IMR-90 (cell line): ENCODE data around the gene STARD8.
"Not testable (repeated sequence)": the region's sequence is repeated elsewhere in the genome, so short reads cannot be mapped to it uniquely, and the experiment has no call there.

ENCODE experiments used
- MAZ ChIP-seq: IDR thresholded peaks from 2 replicates; pipeline ENCODE4 v1.6.1; 2012; ENCODE audit warnings: low read depth, mild to moderate bottlenecking, low read length, improper control_type of control experiment, moderate library complexity, borderline replicate concordance
- POLR2A ChIP-seq: IDR thresholded peaks from 2 replicates; pipeline ENCODE4 v1.6.1; 2012; ENCODE audit warnings: mild to moderate bottlenecking, low read depth, low read length
- RAD21 ChIP-seq: IDR thresholded peaks from 2 replicates; pipeline ENCODE4 v1.6.1; 2012; ENCODE audit warnings: low read length, improper control_type of control experiment
- RFX5 ChIP-seq: IDR thresholded peaks from 2 replicates; pipeline ENCODE4 v1.8.0; 2012; ENCODE audit warnings: low read depth, mild to moderate bottlenecking, low read length, moderate library complexity
- SMC3 ChIP-seq: fragments of 150-350 bp; IDR thresholded peaks from 2 replicates; pipeline ENCODE4 v1.6.1; 2016; ENCODE audit warnings: low read depth, mild to moderate bottlenecking, antibody characterized with exemption, low read length, moderate library complexity
- TF ChIP-seq, protein P1 (sequence below): conservative IDR thresholded peaks from 2 replicates; pipeline ENCODE4 v1.5.1; 2012; ENCODE audit warnings: mild to moderate bottlenecking, low read depth, low read length, improper control_type of control experiment

DNA sequence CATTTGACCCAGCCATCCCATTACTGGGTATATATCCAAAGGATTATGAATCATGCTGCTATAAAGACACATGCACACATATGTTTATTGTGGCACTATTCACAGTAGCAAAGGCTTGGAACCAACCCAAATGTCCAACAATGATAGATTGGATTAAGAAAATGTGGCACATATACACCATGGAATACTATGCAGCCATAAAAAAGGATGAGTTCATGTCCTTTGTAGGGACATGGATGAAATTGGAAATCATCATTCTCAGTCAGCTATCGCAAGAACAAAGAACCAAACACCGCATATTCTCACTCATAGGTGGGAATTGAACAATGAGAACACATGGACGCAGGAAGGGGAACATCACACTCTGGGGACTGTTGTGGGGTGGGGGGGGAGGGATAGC, 94.4 kb downstream of the STARD8 start:
- TF ChIP-seq MAZ, POLR2A, RAD21, SMC3, RFX5: not testable (repeated sequence)
- TF ChIP-seq, protein P1, sequence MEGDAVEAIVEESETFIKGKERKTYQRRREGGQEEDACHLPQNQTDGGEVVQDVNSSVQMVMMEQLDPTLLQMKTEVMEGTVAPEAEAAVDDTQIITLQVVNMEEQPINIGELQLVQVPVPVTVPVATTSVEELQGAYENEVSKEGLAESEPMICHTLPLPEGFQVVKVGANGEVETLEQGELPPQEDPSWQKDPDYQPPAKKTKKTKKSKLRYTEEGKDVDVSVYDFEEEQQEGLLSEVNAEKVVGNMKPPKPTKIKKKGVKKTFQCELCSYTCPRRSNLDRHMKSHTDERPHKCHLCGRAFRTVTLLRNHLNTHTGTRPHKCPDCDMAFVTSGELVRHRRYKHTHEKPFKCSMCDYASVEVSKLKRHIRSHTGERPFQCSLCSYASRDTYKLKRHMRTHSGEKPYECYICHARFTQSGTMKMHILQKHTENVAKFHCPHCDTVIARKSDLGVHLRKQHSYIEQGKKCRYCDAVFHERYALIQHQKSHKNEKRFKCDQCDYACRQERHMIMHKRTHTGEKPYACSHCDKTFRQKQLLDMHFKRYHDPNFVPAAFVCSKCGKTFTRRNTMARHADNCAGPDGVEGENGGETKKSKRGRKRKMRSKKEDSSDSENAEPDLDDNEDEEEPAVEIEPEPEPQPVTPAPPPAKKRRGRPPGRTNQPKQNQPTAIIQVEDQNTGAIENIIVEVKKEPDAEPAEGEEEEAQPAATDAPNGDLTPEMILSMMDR, result not testable (repeated sequence)
